Measurements from ENCODE around the gene TCP10L. TPM values are rescaled to one million over a fixed set of nuclear protein-coding genes. Genes with fewer than 3 reads are reported as not detected.
A peak's percentile ranks its signal among the peaks of the same experiment; 100 is the strongest.

Gene TCP10L
- total and polyA plus RNA-seq, 2 of the 8 experiments (the other 6 are each of a cell fraction or from before 2014, with no cell fraction given): 0.45 to 0.99 TPM

DNA sequence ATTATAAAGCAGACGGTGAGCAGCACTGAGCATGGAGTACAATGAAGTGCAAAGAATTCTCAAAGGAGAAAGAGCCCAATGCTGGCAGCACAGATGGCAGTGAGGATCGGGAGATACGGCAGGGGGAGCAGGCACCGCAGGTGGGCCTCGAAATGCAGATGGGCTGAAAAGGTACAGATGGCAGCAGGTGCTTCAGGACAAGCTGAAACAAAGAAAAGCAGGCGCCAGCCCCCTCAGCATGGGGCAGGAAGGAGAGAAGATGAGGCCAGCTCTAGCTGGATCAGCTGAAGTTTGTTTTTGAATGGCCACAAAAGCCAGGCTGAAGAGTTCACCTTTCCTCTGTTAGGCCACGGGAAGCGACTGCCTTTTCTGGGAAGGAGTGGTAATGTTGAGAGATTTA lies 19.1 kb upstream of the TCP10L start (continued):
- TF ChIP-seq, protein P1, sequence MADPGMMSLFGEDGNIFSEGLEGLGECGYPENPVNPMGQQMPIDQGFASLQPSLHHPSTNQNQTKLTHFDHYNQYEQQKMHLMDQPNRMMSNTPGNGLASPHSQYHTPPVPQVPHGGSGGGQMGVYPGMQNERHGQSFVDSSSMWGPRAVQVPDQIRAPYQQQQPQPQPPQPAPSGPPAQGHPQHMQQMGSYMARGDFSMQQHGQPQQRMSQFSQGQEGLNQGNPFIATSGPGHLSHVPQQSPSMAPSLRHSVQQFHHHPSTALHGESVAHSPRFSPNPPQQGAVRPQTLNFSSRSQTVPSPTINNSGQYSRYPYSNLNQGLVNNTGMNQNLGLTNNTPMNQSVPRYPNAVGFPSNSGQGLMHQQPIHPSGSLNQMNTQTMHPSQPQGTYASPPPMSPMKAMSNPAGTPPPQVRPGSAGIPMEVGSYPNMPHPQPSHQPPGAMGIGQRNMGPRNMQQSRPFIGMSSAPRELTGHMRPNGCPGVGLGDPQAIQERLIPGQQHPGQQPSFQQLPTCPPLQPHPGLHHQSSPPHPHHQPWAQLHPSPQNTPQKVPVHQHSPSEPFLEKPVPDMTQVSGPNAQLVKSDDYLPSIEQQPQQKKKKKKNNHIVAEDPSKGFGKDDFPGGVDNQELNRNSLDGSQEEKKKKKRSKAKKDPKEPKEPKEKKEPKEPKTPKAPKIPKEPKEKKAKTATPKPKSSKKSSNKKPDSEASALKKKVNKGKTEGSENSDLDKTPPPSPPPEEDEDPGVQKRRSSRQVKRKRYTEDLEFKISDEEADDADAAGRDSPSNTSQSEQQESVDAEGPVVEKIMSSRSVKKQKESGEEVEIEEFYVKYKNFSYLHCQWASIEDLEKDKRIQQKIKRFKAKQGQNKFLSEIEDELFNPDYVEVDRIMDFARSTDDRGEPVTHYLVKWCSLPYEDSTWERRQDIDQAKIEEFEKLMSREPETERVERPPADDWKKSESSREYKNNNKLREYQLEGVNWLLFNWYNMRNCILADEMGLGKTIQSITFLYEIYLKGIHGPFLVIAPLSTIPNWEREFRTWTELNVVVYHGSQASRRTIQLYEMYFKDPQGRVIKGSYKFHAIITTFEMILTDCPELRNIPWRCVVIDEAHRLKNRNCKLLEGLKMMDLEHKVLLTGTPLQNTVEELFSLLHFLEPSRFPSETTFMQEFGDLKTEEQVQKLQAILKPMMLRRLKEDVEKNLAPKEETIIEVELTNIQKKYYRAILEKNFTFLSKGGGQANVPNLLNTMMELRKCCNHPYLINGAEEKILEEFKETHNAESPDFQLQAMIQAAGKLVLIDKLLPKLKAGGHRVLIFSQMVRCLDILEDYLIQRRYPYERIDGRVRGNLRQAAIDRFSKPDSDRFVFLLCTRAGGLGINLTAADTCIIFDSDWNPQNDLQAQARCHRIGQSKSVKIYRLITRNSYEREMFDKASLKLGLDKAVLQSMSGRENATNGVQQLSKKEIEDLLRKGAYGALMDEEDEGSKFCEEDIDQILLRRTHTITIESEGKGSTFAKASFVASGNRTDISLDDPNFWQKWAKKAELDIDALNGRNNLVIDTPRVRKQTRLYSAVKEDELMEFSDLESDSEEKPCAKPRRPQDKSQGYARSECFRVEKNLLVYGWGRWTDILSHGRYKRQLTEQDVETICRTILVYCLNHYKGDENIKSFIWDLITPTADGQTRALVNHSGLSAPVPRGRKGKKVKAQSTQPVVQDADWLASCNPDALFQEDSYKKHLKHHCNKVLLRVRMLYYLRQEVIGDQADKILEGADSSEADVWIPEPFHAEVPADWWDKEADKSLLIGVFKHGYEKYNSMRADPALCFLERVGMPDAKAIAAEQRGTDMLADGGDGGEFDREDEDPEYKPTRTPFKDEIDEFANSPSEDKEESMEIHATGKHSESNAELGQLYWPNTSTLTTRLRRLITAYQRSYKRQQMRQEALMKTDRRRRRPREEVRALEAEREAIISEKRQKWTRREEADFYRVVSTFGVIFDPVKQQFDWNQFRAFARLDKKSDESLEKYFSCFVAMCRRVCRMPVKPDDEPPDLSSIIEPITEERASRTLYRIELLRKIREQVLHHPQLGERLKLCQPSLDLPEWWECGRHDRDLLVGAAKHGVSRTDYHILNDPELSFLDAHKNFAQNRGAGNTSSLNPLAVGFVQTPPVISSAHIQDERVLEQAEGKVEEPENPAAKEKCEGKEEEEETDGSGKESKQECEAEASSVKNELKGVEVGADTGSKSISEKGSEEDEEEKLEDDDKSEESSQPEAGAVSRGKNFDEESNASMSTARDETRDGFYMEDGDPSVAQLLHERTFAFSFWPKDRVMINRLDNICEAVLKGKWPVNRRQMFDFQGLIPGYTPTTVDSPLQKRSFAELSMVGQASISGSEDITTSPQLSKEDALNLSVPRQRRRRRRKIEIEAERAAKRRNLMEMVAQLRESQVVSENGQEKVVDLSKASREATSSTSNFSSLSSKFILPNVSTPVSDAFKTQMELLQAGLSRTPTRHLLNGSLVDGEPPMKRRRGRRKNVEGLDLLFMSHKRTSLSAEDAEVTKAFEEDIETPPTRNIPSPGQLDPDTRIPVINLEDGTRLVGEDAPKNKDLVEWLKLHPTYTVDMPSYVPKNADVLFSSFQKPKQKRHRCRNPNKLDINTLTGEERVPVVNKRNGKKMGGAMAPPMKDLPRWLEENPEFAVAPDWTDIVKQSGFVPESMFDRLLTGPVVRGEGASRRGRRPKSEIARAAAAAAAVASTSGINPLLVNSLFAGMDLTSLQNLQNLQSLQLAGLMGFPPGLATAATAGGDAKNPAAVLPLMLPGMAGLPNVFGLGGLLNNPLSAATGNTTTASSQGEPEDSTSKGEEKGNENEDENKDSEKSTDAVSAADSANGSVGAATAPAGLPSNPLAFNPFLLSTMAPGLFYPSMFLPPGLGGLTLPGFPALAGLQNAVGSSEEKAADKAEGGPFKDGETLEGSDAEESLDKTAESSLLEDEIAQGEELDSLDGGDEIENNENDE (IDR thresholded peaks at IDR 0.05; ENCODE audit: insufficient replicate concordance, low read length): peak; percentile 40
- TF ChIP-seq BACH1 (IDR thresholded peaks at IDR 0.05; ENCODE audit: low read length) (no peak), GTF2F1 (IDR thresholded peaks at IDR 0.05; ENCODE audit: borderline replicate concordance, low read depth, low read length) (no peak), SP1 (IDR thresholded peaks at IDR 0.05; ENCODE audit: low read depth, low read length) (0 out of 2 replicates have a peak, but pooled peaks have one; percentile 35), EP300 (IDR thresholded peaks at IDR 0.05; ENCODE audit: borderline replicate concordance in 1 of 2, low read depth in 2 of 2, low read length in 2 of 2) (peak in 1 of 2 experiments; percentile 86; a peak in 1 of 3 replicates), RNF2 (IDR thresholded peaks at IDR 0.05; ENCODE audit: borderline replicate concordance, low read depth, low read length, missing control alignments, poor library complexity, severe bottlenecking) (no peak), PHF8 (conservative IDR thresholded peaks at IDR 0.05; ENCODE audit: low read depth, low read length) (no peak), NRF1 (IDR thresholded peaks at IDR 0.05; ENCODE audit: low read depth, low read length) (no peak), RAD21 (IDR thresholded peaks at IDR 0.05 in 1 of 2, conservative IDR thresholded peaks at IDR 0.05 in 1 of 2; ENCODE audit: low read depth in 2 of 2, low read length in 2 of 2) (0 out of 4 replicates have a peak, but pooled peaks of 1 of the 2 experiments have one; percentile 3)
- TF ChIP-seq, protein P2, sequence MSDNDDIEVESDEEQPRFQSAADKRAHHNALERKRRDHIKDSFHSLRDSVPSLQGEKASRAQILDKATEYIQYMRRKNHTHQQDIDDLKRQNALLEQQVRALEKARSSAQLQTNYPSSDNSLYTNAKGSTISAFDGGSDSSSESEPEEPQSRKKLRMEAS (IDR thresholded peaks at IDR 0.05): peak; percentile 86

Data from H1 (cell line).